Neuronal stem cell (in vitro differentiated cells): Measurements from ENCODE around the gene CASP10.

Experiments used
- DNase-seq: peaks from one replicate; pipeline ENCODE4 v3.0.0-alpha.2; 2013; ENCODE audit warnings: low spot score
- H2AFZ ChIP-seq: one replicate; pipeline ENCODE4 v1.6.1; 2013; ENCODE audit warnings: mild to moderate bottlenecking, low read length, inconsistent platforms
- H2AK5ac ChIP-seq: 2 replicates; pipeline ENCODE4 v1.6.1; 2013; ENCODE audit warnings: low read depth, mild to moderate bottlenecking, inconsistent platforms, low read length, moderate library complexity, mixed read lengths
- H2BK120ac ChIP-seq: 2 replicates; pipeline ENCODE4 v1.6.1; 2013; ENCODE audit warnings: low read depth, mild to moderate bottlenecking, inconsistent platforms, low read length, moderate library complexity, mixed read lengths
- H2BK12ac ChIP-seq: one replicate; pipeline ENCODE4 v1.6.1; 2013; ENCODE audit warnings: low read length, inconsistent platforms
- H2BK15ac ChIP-seq: 2 replicates; pipeline ENCODE4 v1.6.1; 2013; ENCODE audit warnings: mild to moderate bottlenecking, low read length, inconsistent platforms, mixed read lengths
- H2BK5ac ChIP-seq: one replicate; pipeline ENCODE4 v1.6.1; 2013; ENCODE audit warnings: inconsistent platforms, mild to moderate bottlenecking, low read length, moderate library complexity
- H3K14ac ChIP-seq: one replicate; pipeline ENCODE4 v1.6.1; 2013; ENCODE audit warnings: low read length, inconsistent platforms
- H3K18ac ChIP-seq: 2 replicates; pipeline ENCODE4 v1.6.1; 2013; ENCODE audit warnings: low read length, inconsistent platforms
- H3K23ac ChIP-seq: 2 replicates; pipeline ENCODE4 v1.6.1; 2013; ENCODE audit warnings: low read depth, mild to moderate bottlenecking, mixed read lengths, low read length, inconsistent platforms; ENCODE audit not compliant: poor library complexity
- H3K27ac ChIP-seq: replicated peaks from 3 replicates; pipeline ENCODE4 v1.5.1; 2013; ENCODE audit warnings: low read length, inconsistent platforms
- H3K27me3 ChIP-seq, 3 experiments: 2 replicates each; pipeline ENCODE4 v1.6.1; 2013; ENCODE audit warnings: low read length in 3 of 3, mild to moderate bottlenecking in 2 of 3, inconsistent platforms in 1 of 3, low read depth in 1 of 3, mixed read lengths in 1 of 3, moderate library complexity in 1 of 3; ENCODE audit not compliant: control insufficient read depth in 3 of 3, insufficient read depth in 3 of 3
- H3K36me3 ChIP-seq, 2 donors: replicated peaks in 1 of 2; 2 replicates each; pipeline ENCODE4 v1.6.1; 2013; ENCODE audit warnings: low read length in 2 of 2; ENCODE audit not compliant: control insufficient read depth in 2 of 2, insufficient read depth in 2 of 2
- H3K4ac ChIP-seq: 2 replicates; pipeline ENCODE4 v1.6.1; 2013; ENCODE audit warnings: inconsistent platforms, mild to moderate bottlenecking, low read length, moderate library complexity
- H3K4me1 ChIP-seq, 2 donors: 1 replicate in 1 of 2; 2 replicates in 1 of 2; pipeline ENCODE4 v1.6.1; 2013; ENCODE audit warnings: low read length in 2 of 2, low read depth in 1 of 2; ENCODE audit not compliant: control insufficient read depth in 2 of 2, insufficient read depth in 1 of 2
- H3K4me2 ChIP-seq: one replicate; pipeline ENCODE4 v1.6.1; 2013; ENCODE audit warnings: mild to moderate bottlenecking, low read length, inconsistent platforms; ENCODE audit not compliant: insufficient read depth, poor library complexity, severe bottlenecking
- H3K4me3 ChIP-seq, 2 donors: 2 replicates each; pipeline ENCODE4 v1.5.1; 2013; ENCODE audit warnings: low read length in 2 of 2, mild to moderate bottlenecking in 2 of 2, inconsistent platforms in 1 of 2, moderate library complexity in 1 of 2
- H3K79me1 ChIP-seq: one replicate; pipeline ENCODE4 v1.6.1; 2013; ENCODE audit warnings: low read depth, mild to moderate bottlenecking, inconsistent platforms, low read length, moderate library complexity
- H3K9ac ChIP-seq: one replicate; pipeline ENCODE4 v1.6.1; 2013; ENCODE audit warnings: mild to moderate bottlenecking, low read depth, low read length, inconsistent platforms; ENCODE audit not compliant: poor library complexity
- H3K9me3 ChIP-seq, 2 donors: replicated peaks in 1 of 2; 2 replicates each; pipeline versions ENCODE3 to v1.6.1; 2013; ENCODE audit warnings: low read length in 2 of 2, mild to moderate bottlenecking in 2 of 2, inconsistent platforms in 1 of 2, low read depth in 1 of 2, mixed read lengths in 1 of 2, moderate library complexity in 1 of 2; ENCODE audit not compliant: control insufficient read depth in 2 of 2, insufficient read depth in 1 of 2
- H4K8ac ChIP-seq: one replicate; pipeline ENCODE4 v1.6.1; 2013; ENCODE audit warnings: low read depth, mild to moderate bottlenecking, inconsistent platforms, low read length, moderate library complexity
- H4K91ac ChIP-seq: one replicate; pipeline ENCODE4 v1.6.1; 2013; ENCODE audit warnings: low read length, low read depth, mild to moderate bottlenecking, inconsistent platforms; ENCODE audit not compliant: poor library complexity
- WGBS, 2 donors: extraction: QIAGEN DNeasy Blood & Tissue Kit; methylation state at CpG; one replicate each; pipeline ENCODE4 v1.1.7; 2013; ENCODE audit warnings: missing lambda C conversion rate in 2 of 2, mixed read lengths in 1 of 2; ENCODE audit not compliant: insufficient read length in 2 of 2, insufficient replicate concordance in 1 of 2; ENCODE audit errors: extremely low coverage in 2 of 2; 5-methylcytosine and 5-hydroxymethylcytosine counted together

CASP10 gene

DNA sequence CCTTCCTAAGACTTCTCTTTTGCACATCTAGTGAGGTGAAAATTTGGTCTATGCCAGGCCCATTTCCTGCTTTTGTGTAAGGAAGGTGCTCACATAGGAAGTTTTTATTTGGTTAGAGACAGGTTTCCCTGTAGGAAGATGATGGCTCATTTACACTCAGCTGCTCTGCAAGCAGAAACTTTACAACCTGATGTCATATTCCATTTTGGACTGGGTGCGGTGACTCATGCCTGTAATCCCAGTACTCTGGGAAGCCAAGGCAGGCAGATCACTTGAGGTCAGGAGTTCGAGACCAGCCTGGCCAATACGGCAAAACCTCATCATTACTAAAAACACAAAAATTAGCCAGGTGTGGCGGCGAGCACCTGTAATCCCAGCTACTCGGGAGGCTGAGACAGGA lies 35.8 kb downstream of the CASP10 start:
- H3K27ac ChIP-seq = no peak overlapping the region
- no CpG with 5 or more reads among the region's 6 CpGs for WGBS, 2 donors

DNA sequence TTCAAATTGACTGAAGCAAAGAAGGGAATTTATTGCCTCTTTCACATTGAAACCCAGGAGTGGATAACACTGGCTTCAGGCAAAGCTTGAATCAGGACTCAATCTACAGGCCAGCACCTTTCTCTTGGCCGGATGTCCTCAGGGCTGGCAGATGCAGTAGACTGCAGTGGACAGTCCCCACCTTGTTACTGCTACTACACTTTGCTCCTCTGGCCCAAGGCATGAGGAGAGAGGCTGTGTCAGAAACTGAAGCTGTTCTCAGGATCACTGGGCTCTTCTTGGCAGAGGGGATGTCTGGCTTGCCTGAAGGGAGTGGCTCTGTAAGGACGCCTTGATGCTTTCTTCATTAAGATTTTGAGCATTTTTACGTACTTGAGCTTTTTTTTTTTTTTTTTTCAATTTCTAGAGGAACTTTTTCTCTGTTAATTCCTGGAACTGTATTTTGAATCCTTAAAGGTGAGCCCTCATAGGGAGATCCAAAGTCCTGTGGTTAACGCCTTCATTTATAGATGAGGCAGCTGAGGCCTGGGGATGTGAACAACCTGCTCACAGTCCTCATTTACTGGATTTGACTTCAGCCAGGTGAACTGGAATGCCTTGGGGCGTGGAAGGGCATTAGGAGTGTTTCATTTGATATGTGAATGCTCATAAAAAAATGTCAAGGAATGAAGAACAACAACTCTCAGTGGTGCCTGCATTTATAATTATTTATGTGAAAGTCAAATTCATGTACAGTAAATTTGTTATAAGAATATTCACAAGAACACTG lies 36.6 kb downstream of the CASP10 start:
- H4K91ac ChIP-seq = no peak overlapping the region
- H2AFZ ChIP-seq = no peak overlapping the region
- no peak overlapping the region for H2BK12ac ChIP-seq
- H3K4ac ChIP-seq = no peak overlapping the region
- H3K36me3 ChIP-seq = no peaks in the 10 kb centered on the region
- H3K9me3 ChIP-seq = no peaks in the 10 kb centered on the region
- no peaks in the 10 kb centered on the region for H3K4me1 ChIP-seq
- H3K27ac ChIP-seq = no peak overlapping the region
- no peak overlapping the region for H2BK120ac ChIP-seq
- no peak overlapping the region for H3K14ac ChIP-seq
- H2AK5ac ChIP-seq = no peak overlapping the region
- no peak overlapping the region for H2BK15ac ChIP-seq
- no peak overlapping the region for H3K23ac ChIP-seq
- no peak overlapping the region for H3K18ac ChIP-seq
- no peak overlapping the region for H4K8ac ChIP-seq
- H3K79me1 ChIP-seq = no peaks in the 10 kb centered on the region
- no peak overlapping the region for H3K4me2 ChIP-seq
- no peak for DNase-seq
- H3K9ac ChIP-seq = no peak overlapping the region
- peaks cover 0 to 3% (median 0%) of the 10 kb centered on the region in 3 experiments for H3K27me3 ChIP-seq
- no peak overlapping the region for H2BK5ac ChIP-seq
- H3K4me3 ChIP-seq = no peak overlapping the region
- WGBS, 2 donors = no CpG with 5 or more reads among the region's 5 CpGs

More for the DNA sequence above, 35.8 kb downstream of the CASP10 start:
- H4K8ac ChIP-seq = no peak overlapping the region
- no peak for DNase-seq
- H3K18ac ChIP-seq = no peak overlapping the region
- H3K23ac ChIP-seq = no peak overlapping the region
- no peak overlapping the region for H3K4me3 ChIP-seq
- H3K4me1 ChIP-seq = no peaks in the 10 kb centered on the region
- no peak overlapping the region for H3K9ac ChIP-seq
- H2BK15ac ChIP-seq = no peak overlapping the region
- H2BK120ac ChIP-seq = no peak overlapping the region
- H4K91ac ChIP-seq = no peak overlapping the region
- H3K79me1 ChIP-seq = no peaks in the 10 kb centered on the region
- H3K9me3 ChIP-seq = no peaks in the 10 kb centered on the region
- no peak overlapping the region for H3K4me2 ChIP-seq
- no peak overlapping the region for H2AFZ ChIP-seq
- H3K4ac ChIP-seq = no peak overlapping the region
- H2BK12ac ChIP-seq = no peak overlapping the region
- H2AK5ac ChIP-seq = no peak overlapping the region
- peaks cover 0 to 3% (median 0%) of the 10 kb centered on the region in 3 experiments for H3K27me3 ChIP-seq
- H2BK5ac ChIP-seq = no peak overlapping the region
- no peaks in the 10 kb centered on the region for H3K36me3 ChIP-seq
- no peak overlapping the region for H3K14ac ChIP-seq

DNA sequence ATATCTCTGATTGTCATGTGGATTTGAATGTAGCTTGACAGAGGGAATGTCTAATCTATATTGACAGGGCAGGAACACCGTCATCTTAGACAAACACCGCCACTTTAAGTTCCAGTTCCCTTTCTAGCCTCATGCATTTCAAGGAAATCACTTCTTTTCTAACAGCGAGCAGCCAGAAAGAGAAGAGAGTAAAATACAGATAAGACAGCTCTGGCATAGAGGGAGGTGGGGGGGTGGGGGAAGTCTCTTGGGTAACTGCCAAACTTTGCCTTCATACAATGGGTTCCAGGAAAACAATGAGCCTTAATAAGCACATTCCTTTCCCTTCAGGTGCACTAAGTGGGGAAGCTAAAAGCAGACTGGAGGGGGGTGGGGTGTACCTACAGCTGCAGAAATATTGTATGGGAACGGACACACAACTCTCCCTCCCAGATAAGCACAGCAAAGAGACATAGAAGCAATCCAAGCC lies 37.2 kb downstream of the CASP10 start:
- Histone ChIP-seq H2AFZ (no peak overlapping the region), H3K18ac (no peak overlapping the region), H3K23ac (no peak overlapping the region), H3K36me3 (no peaks in the 10 kb centered on the region), H3K79me1 (no peaks in the 10 kb centered on the region), H3K4me1 (peaks cover 0 to 2% of the 10 kb centered on the region in 2 donors), H3K9me3 (no peaks in the 10 kb centered on the region), H4K8ac (no peak overlapping the region), H4K91ac (no peak overlapping the region), H3K9ac (no peak overlapping the region), H3K4me3 (no peak overlapping the region), H2BK120ac (no peak overlapping the region), H3K27ac (no peak overlapping the region), H2BK12ac (no peak overlapping the region), H2BK15ac (no peak overlapping the region), H2BK5ac (no peak overlapping the region), H3K27me3 (peaks cover 0 to 5% (median 0%) of the 10 kb centered on the region in 3 experiments), H2AK5ac (no peak overlapping the region), H3K4me2 (no peak overlapping the region), H3K4ac (no peak overlapping the region), H3K14ac (no peak overlapping the region)
- no CpG with 5 or more reads among the region's 4 CpGs for WGBS, 2 donors
- no peak for DNase-seq

DNA sequence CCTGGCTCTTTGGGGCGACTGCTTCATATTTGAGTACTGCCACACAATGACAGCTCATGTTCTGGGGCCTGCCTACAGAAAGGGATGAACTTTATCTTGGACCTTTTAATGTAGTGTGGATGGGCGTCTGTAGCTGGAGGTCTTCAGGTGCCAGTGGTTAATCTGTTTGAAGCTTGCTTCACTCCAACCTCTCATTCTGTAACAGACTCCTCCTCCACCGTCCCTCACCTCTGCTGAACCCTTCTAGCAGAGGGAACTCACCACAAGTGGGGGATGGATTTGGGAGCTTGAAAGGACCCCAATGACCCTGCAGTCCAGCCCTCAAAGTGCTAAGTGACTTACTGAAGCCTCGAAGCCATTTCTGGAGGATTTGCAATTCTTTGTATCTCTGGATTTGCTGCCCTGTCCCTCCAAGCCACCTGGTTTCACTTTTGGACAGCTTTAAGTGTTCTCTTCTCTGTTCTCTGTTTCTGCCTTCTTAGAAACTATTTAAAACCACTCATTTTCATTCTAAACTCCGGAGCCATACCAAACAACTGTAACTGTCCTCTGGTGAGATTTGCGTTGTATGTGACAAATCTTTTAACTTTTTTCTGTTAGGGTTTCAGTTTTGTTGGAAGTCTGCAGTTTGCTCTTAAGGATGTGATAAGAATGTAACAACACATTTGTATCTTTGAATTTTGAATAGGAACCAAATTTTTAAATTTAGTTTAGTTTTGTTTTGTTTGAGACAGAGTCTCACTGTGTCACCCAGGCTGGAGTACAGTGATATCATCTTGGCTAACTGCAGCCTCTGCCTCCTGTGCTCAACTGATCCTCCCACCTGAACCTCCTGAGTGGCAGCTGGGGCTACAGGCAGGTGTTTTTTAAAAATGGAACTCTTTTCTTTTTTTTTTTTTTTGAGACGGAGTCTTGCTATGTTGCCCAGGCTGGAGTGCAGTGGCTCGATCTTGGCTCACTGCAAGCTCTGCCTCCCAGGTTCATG lies 40.4 kb downstream of the CASP10 start:
- H3K27ac ChIP-seq = no peak overlapping the region
- no peak overlapping the region for H3K14ac ChIP-seq
- no peaks in the 10 kb centered on the region for H3K9me3 ChIP-seq
- no peak overlapping the region for H3K9ac ChIP-seq
- DNase-seq = no peak
- H3K4me2 ChIP-seq = no peak overlapping the region
- no peaks in the 10 kb centered on the region for H3K79me1 ChIP-seq
- H2BK12ac ChIP-seq = no peak overlapping the region
- no peak overlapping the region for H3K4me3 ChIP-seq
- H2BK15ac ChIP-seq = no peak overlapping the region
- no peak overlapping the region for H3K18ac ChIP-seq
- peaks cover 0 to 7% (median 0%) of the 10 kb centered on the region in 3 experiments for H3K27me3 ChIP-seq
- peaks cover 0 to 2% of the 10 kb centered on the region in 2 donors for H3K4me1 ChIP-seq
- no peaks in the 10 kb centered on the region for H3K36me3 ChIP-seq
- no peak overlapping the region for H2AK5ac ChIP-seq
- H2AFZ ChIP-seq = no peak overlapping the region
- WGBS, 2 donors = no CpG with 5 or more reads among the region's 8 CpGs
- H2BK5ac ChIP-seq = no peak overlapping the region
- no peak overlapping the region for H3K4ac ChIP-seq
- no peak overlapping the region for H4K91ac ChIP-seq
- H4K8ac ChIP-seq = no peak overlapping the region
- no peak overlapping the region for H2BK120ac ChIP-seq
- H3K23ac ChIP-seq = peak overlapping the region; percentile 34
